Smooth muscle cell (in vitro differentiated cells): ENCODE results near the gene INSR. TPM values are rescaled to one million over a fixed set of nuclear protein-coding genes. Genes with fewer than 3 reads are reported as not detected.

Experiments used
- DNase-seq: peaks from one replicate; lab custom pipeline; 2025; ENCODE audit not compliant: unreplicated experiment; lab: John Stamatoyannopoulos, UW
- H2AFZ ChIP-seq: fragments of 200-600 bp; sonication (generic); 2 replicates; pipeline ENCODE4 v1.6.0; 2016; ENCODE audit warnings: antibody characterized with exemption, low read depth, mild to moderate bottlenecking
- H3F3A ChIP-seq: fragments of 200-600 bp; sonication (generic); 2 replicates; pipeline ENCODE4 v1.6.0; 2017; ENCODE audit warnings: antibody characterized with exemption, low read depth
- H3K27ac ChIP-seq: fragments of 200-600 bp; sonication (generic); 2 replicates; pipeline ENCODE4 v1.5.1; 2016; ENCODE audit warnings: low read depth, mild to moderate bottlenecking
- H3K27me3 ChIP-seq: fragments of 200-600 bp; sonication (generic); 2 replicates; pipeline ENCODE4 v1.6.1; 2016; ENCODE audit warnings: low read depth, mild to moderate bottlenecking
- H3K36me3 ChIP-seq: fragments of 200-600 bp; sonication (generic); 2 replicates; pipeline ENCODE4 v1.5.1; 2016; ENCODE audit warnings: low read depth
- H3K4me1 ChIP-seq: fragments of 200-600 bp; sonication (generic); 2 replicates; pipeline ENCODE4 v1.5.1; 2016; ENCODE audit warnings: low read depth
- H3K4me2 ChIP-seq: fragments of 200-600 bp; sonication (generic); 2 replicates; pipeline ENCODE4 v1.6.0; 2016; ENCODE audit warnings: mild to moderate bottlenecking
- H3K4me3 ChIP-seq: fragments of 200-600 bp; sonication (generic); 2 replicates; pipeline ENCODE4 v1.5.1; 2016; ENCODE audit warnings: mild to moderate bottlenecking
- H3K79me2 ChIP-seq: fragments of 200-600 bp; sonication (generic); 2 replicates; pipeline ENCODE4 v1.6.0; 2016; ENCODE audit warnings: low read depth, mild to moderate bottlenecking
- H3K9ac ChIP-seq: fragments of 200-600 bp; sonication (generic); 2 replicates; pipeline ENCODE4 v1.6.0; 2016; ENCODE audit warnings: low read depth
- H3K9me3 ChIP-seq: fragments of 200-600 bp; sonication (generic); replicated peaks from 2 replicates; pipeline ENCODE4 v1.5.1; 2016; ENCODE audit warnings: low read depth
- H4K20me1 ChIP-seq: fragments of 200-600 bp; sonication (generic); 2 replicates; pipeline ENCODE4 v1.6.0; 2016; ENCODE audit warnings: low read depth
- CTCF ChIP-seq: fragments of 200-600 bp; sonication (generic); IDR thresholded peaks from 2 replicates; pipeline ENCODE4 v1.5.1; 2017; ENCODE audit warnings: borderline replicate concordance, mild to moderate bottlenecking, antibody characterized with exemption; ENCODE audit not compliant: insufficient read depth, poor library complexity, severe bottlenecking
- WGBS: methylation state at CpG from one replicate; pipeline ENCODE4 v1.1.7; 2016; ENCODE audit warnings: low lambda C conversion rate; 5-methylcytosine and 5-hydroxymethylcytosine counted together
- polyA plus RNA-seq: library from polyadenylated mRNA; unstranded; fragments of >200 nt; fragmentation: Nextera tagmentation; extraction: Ambion mirVana; gene quantifications from 2 replicates; pipeline ENCODE4 v1.2.1, GENCODE V29; 2016
- total RNA-seq: library from RNA; depleted of rRNA; stranded (reverse); fragments of >200 nt; gene quantifications from 2 replicates; pipeline ENCODE4 v1.2.3, GENCODE V29; 2014

INSR gene
- total and polyA plus RNA-seq, 2 experiments from 2014 or later, result 2.8 to 12.7 TPM

- no peaks in the 10 kb centered on the region for H3K27me3 ChIP-seq
- WGBS, result 79% methylated on average over 4 of the region's 4 CpGs
- no peaks in the 10 kb centered on the region for H3F3A ChIP-seq
- no peaks in the 10 kb centered on the region for H3K79me2 ChIP-seq
- no peak for DNase-seq
- H3K9me3 ChIP-seq, result no peaks in the 10 kb centered on the region
- H4K20me1 ChIP-seq, result no peaks in the 10 kb centered on the region
- no peaks in the 10 kb centered on the region for H3K36me3 ChIP-seq
- no peak overlapping the region for H3K4me3 ChIP-seq
- no peaks in the 10 kb centered on the region for H3K4me1 ChIP-seq
- TF ChIP-seq CTCF, result no peak
- no peak overlapping the region for H2AFZ ChIP-seq
- no peak overlapping the region for H3K4me2 ChIP-seq
- no peak overlapping the region for H3K27ac ChIP-seq
- no peak overlapping the region for H3K9ac ChIP-seq
These were observed 37.2 kb upstream of the INSR start for GRCh38 chr19:7331446-7331845.

DNA sequence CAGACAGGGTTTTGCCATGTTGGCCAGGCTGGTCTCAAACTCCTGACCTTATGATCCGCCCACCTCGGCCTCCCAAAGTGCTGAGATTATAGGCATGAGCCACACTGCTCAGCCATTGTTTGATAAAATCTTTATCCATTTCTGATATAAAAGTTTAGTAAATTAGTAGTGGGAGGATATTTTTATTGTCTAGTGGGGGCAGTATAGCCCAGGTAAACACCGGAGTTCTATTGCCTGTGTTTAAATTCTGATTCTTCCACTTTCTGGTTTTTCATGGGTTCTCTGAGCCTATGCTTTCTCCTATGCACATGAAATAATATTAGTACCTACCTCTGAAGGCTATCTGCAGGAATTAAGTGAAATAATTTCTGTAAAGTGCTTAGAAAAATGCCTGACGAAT, 34.4 kb upstream of the INSR start:
- H3K9me3 ChIP-seq, result no peaks in the 10 kb centered on the region
- H3F3A ChIP-seq, result no peaks in the 10 kb centered on the region
- H3K4me3 ChIP-seq, result no peak overlapping the region
- no peaks in the 10 kb centered on the region for H3K36me3 ChIP-seq
- H3K79me2 ChIP-seq, result no peaks in the 10 kb centered on the region
- no peak overlapping the region for H3K27ac ChIP-seq
- H2AFZ ChIP-seq, result no peak overlapping the region
- H3K27me3 ChIP-seq, result no peaks in the 10 kb centered on the region
- WGBS, result 99% methylated on average over 4 of the region's 4 CpGs
- no peaks in the 10 kb centered on the region for H3K4me1 ChIP-seq
- no peak for TF ChIP-seq CTCF
- DNase-seq, result no peak
- no peak overlapping the region for H3K4me2 ChIP-seq
- no peak overlapping the region for H3K9ac ChIP-seq
- no peaks in the 10 kb centered on the region for H4K20me1 ChIP-seq

DNA sequence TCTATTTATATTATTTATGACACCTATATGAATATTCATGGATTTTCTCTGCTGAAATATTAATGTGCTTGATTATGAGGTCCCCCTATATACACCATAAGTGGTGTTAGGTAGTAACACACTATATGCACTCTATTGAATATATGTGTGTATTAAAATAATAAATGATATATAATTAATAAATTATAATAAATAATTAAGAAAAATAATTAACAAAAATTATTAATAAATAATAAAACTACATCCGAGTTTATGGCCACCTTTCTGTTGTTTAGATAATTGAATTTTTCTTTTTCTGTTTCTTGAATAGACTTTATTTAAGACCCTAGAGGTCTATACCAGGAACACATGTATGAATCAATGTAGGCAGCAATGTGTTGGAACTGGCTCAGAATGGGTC, 33.6 kb upstream of the INSR start:
- Histone ChIP-seq H3K27ac (no peak overlapping the region), H3K4me1 (no peaks in the 10 kb centered on the region), H3K9me3 (no peaks in the 10 kb centered on the region), H3F3A (no peaks in the 10 kb centered on the region), H3K4me3 (no peak overlapping the region), H3K27me3 (no peaks in the 10 kb centered on the region), H3K4me2 (no peak overlapping the region), H3K79me2 (no peaks in the 10 kb centered on the region), H3K36me3 (no peaks in the 10 kb centered on the region), H2AFZ (no peak overlapping the region), H3K9ac (no peak overlapping the region), H4K20me1 (no peaks in the 10 kb centered on the region)
- 67% methylated on average over 1 of the region's 1 CpG for WGBS
- no peak for DNase-seq
- no peak for TF ChIP-seq CTCF

DNA sequence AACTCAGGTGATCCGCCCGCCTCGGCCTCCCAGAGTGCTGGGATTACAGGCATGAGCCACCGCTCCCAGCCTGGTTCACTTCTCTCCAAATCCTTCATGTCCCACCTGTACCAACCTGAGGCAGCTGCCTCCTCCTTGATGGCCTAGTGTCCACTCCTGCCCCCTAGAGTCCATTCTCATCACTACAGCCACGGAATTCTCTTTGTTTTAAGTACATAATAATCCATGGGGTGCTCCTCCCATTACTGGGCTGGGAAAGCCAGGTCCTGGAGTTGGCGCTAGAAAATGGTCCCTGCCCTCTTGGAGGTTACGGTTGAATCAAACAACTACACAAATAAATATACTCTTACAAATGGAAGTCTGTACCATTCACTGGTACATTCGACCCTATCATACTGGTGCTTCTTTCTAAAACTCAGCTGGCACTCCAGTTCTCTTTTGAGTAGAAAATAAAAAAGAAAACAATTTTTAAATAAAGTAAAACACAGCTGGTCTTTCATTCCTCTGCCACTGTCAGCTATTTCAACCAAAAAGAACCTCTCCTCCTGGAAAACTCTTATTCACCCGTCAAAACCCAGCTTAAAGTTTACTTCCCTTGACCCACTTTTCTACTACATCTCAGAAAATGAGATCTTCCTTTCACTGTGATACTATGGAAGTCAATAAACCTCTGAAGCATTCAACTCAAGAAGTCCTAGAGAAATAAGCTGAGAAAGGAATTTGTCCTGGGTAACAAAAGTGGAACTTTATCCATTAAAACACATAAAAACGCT, 32.1 kb upstream of the INSR start:
- no peaks in the 10 kb centered on the region for H3K79me2 ChIP-seq
- H3K4me2 ChIP-seq, result no peak overlapping the region
- H3K9ac ChIP-seq, result no peak overlapping the region
- WGBS, result 64% methylated on average over 10 of the region's 10 CpGs
- H3K4me1 ChIP-seq, result no peaks in the 10 kb centered on the region
- no peaks in the 10 kb centered on the region for H4K20me1 ChIP-seq
- H3K36me3 ChIP-seq, result no peaks in the 10 kb centered on the region
- H3K9me3 ChIP-seq, result no peaks in the 10 kb centered on the region
- TF ChIP-seq CTCF, result no peak
- H2AFZ ChIP-seq, result no peak overlapping the region
- H3K27me3 ChIP-seq, result no peaks in the 10 kb centered on the region
- H3F3A ChIP-seq, result no peaks in the 10 kb centered on the region
- no peak overlapping the region for H3K27ac ChIP-seq
- no peak overlapping the region for H3K4me3 ChIP-seq
- DNase-seq, result no peak
